Suprapubic skin (tissue), 4 donors: ENCODE results near the gene UBR7.

Experiments used
- EP300 ChIP-seq: sonication (generic); formaldehyde crosslinking; IDR thresholded peaks from one replicate; pipeline ENCODE4 v1.6.1; 2017; ENCODE audit warnings: antibody characterized with exemption
- POLR2A ChIP-seq, 2 donors: fragments of 450-650 bp; IDR thresholded peaks; one replicate each; pipeline ENCODE4 v1.6.1; 2017; ENCODE audit warnings: antibody characterized with exemption in 2 of 2, mild to moderate bottlenecking in 2 of 2, moderate library complexity in 2 of 2
- POLR2AphosphoS5 ChIP-seq, 3 donors: sonication (generic); formaldehyde crosslinking; IDR thresholded peaks; one replicate each; pipeline ENCODE4 v1.6.1; 2017; ENCODE audit warnings: antibody characterized with exemption in 3 of 3
- TF ChIP-seq, protein P1 (sequence below), 2 donors: fragments of 200-600 bp in 1 of 2; fragments of 450-650 bp in 1 of 2; sonication (generic) in 1 of 2; IDR thresholded peaks; one replicate each; pipeline ENCODE4 v1.5.1; 2016 to 2019; ENCODE audit warnings: antibody characterized with exemption in 2 of 2, mild to moderate bottlenecking in 1 of 2, moderate library complexity in 1 of 2

DNA sequence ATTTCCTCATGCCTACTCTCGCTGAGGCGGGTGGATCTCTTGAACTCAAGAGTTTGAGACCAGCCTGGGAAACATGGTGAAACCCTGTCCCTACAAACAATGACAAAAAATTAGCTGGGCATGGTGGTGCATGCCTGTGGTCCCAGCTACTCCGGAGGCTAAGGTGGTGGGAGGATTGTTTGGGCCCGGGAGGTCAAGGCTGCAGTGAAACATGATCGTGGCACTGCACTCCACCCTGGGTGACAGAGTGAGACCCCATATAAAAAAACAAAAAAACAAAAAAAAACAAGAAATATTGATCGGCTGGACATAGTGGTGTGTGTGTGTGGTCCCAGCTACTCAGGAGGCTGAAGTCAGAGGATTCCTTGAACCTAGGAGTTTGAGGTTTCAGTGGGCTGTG, 31.6 kb upstream of the UBR7 start:
- TF ChIP-seq POLR2A (IDR thresholded peaks at IDR 0.05) (no peak), POLR2AphosphoS5 (IDR thresholded peaks at IDR 0.05) (no peak), EP300 (no peak)
- TF ChIP-seq, protein P1, sequence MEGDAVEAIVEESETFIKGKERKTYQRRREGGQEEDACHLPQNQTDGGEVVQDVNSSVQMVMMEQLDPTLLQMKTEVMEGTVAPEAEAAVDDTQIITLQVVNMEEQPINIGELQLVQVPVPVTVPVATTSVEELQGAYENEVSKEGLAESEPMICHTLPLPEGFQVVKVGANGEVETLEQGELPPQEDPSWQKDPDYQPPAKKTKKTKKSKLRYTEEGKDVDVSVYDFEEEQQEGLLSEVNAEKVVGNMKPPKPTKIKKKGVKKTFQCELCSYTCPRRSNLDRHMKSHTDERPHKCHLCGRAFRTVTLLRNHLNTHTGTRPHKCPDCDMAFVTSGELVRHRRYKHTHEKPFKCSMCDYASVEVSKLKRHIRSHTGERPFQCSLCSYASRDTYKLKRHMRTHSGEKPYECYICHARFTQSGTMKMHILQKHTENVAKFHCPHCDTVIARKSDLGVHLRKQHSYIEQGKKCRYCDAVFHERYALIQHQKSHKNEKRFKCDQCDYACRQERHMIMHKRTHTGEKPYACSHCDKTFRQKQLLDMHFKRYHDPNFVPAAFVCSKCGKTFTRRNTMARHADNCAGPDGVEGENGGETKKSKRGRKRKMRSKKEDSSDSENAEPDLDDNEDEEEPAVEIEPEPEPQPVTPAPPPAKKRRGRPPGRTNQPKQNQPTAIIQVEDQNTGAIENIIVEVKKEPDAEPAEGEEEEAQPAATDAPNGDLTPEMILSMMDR (IDR thresholded peaks at IDR 0.05) = no peak
